Measurements from ENCODE around the gene TERF2IP. TPM values are rescaled to one million over a fixed set of nuclear protein-coding genes. Genes with fewer than 3 reads are reported as not detected.
A peak's percentile ranks its signal among the peaks of the same experiment; 100 is the strongest.

TERF2IP gene
- total and polyA plus RNA-seq, 9 of the 15 experiments (the other 6 are each of a cell fraction or from before 2014, with no cell fraction given) = 14.5 to 64.2 (median 47.0) TPM

- peak; percentile 83 for TF ChIP-seq ATF3 (IDR thresholded peaks at IDR 0.05)
- peak; percentile 59; the same call in 1 of the 2 replicates for TF ChIP-seq ATF3 (CRISPR knock-in tag; conservative IDR thresholded peaks at IDR 0.05)
- TF ChIP-seq RAD51 (IDR thresholded peaks at IDR 0.05; ENCODE audit: borderline replicate concordance, low read depth) = no peak
- TF ChIP-seq GMEB1 (CRISPR knock-in tag; IDR thresholded peaks at IDR 0.05) = peak; percentile 62
- TF ChIP-seq PCBP1 (IDR thresholded peaks at IDR 0.05; ENCODE audit: low read depth, low read length, poor library complexity, severe bottlenecking) = no peak
- TF ChIP-seq ZC3H11A (IDR thresholded peaks at IDR 0.05; ENCODE audit: low read depth, low read length) = no peak
- TF ChIP-seq TRIM24 (IDR thresholded peaks at IDR 0.05) = no peak
- TF ChIP-seq CBX1 (IDR thresholded peaks at IDR 0.05; ENCODE audit: low read depth) = no peak
- no peak for TF ChIP-seq ZNF778 (CRISPR knock-in tag; IDR thresholded peaks at IDR 0.05)
- TF ChIP-seq RAD21 (CRISPR knock-in tag; conservative IDR thresholded peaks at IDR 0.05 in 1 of 2, IDR thresholded peaks at IDR 0.05 in 1 of 2) = no peak
- TF ChIP-seq MLLT1 (IDR thresholded peaks at IDR 0.05) = no peak
- TF ChIP-seq HDAC8 (tag; IDR thresholded peaks at IDR 0.05) = no peak
- peak; percentile 27; the same call in 1 of the 2 replicates for TF ChIP-seq ATF6 (CRISPR knock-in tag; IDR thresholded peaks at IDR 0.05)
- TF ChIP-seq NUFIP1 (IDR thresholded peaks at IDR 0.05; ENCODE audit: partially characterized antibody) = no peak
- TF ChIP-seq PHF8 (IDR thresholded peaks at IDR 0.05; ENCODE audit: borderline replicate concordance, low read length) = peak; percentile 91
- no peak for TF ChIP-seq JUNB (CRISPR knock-in tag; conservative IDR thresholded peaks at IDR 0.05)
- no peak for TF ChIP-seq KLF6 (CRISPR knock-in tag; IDR thresholded peaks at IDR 0.05; ENCODE audit: borderline replicate concordance)
- TF ChIP-seq XRCC5 (IDR thresholded peaks at IDR 0.05; ENCODE audit: low read depth, low read length) = no peak
- TF ChIP-seq HINFP (tag; conservative IDR thresholded peaks at IDR 0.05; ENCODE audit: low read depth) = no peak
These were observed 24.6 kb upstream of the TERF2IP start, which contains the start of gene ADAT1 (continued) for GRCh38 chr16:75622761-75623605.

All from K562 (cell line).